K562 (cell line): ENCODE data around the gene FAF2. TPM values are rescaled to one million over a fixed set of nuclear protein-coding genes. Genes with fewer than 3 reads are reported as not detected.
A peak's percentile ranks its signal among the peaks of the same experiment; 100 is the strongest.

Source experiments
- ATAC-seq: fragments of 200-7000 bp; cut with Tn5 transposase; 3 replicates; pipeline ENCODE4 v1.9.1; 2020; ENCODE audit warnings: moderate library complexity
- BruUV-seq: library from RNA; stranded (reverse); fragments of 400-500 nt; replicated peaks from 2 replicates; lab custom pipeline; 2021; lab: Mats Ljungman, UMichigan
- CTCF ChIA-PET: fragments of 300-600 bp; formaldehyde crosslinking; extraction: SDS; loops from one replicate; lab custom pipeline; 2021; ENCODE audit warnings: low intra/inter-chr PET ratio; lab: Yijun Ruan, JAX
- POLR2A ChIA-PET: fragments of 300-600, 350-650 bp; sonication (Branson Sonifier 250); formaldehyde crosslinking; extraction: SDS; loops from one replicate; lab custom pipeline; 2021; ENCODE audit warnings: antibody characterized with exemption, inconsistent platforms; lab: Yijun Ruan, JAX
- DNase-seq, 4 experiments: peaks; one replicate each; pipeline versions ENCODE4 v3.0.0 to v3.0.0-alpha.2; 2011 to 2018; ENCODE audit warnings: low spot score in 3 of 4, mixed read lengths in 3 of 4; ENCODE audit errors: extremely low read depth in 1 of 4
- FAIRE-seq: peaks from 2 replicates; lab custom pipeline; 2011; peaks lifted over from hg19 to GRCh38; lab: Jason Lieb, UNC
- H2AFZ ChIP-seq: 2 replicates; pipeline ENCODE4 v1.6.0; 2011; ENCODE audit warnings: low read depth, low read length, control low read depth, inconsistent platforms
- H3K27ac ChIP-seq: fragments of 200-600 bp; 3 replicates; pipeline ENCODE4 v1.8.0; 2011; ENCODE audit warnings: low read depth, mild to moderate bottlenecking, control low read depth, inconsistent platforms, low read length, moderate library complexity, mixed read lengths; ENCODE audit errors: extremely low read depth
- H3K27me3 ChIP-seq, 2 experiments: fragments of 300-600 bp in 1 of 2; 2 replicates in 1 of 2; 3 replicates in 1 of 2; pipeline versions ENCODE4 v1.6.0 to v1.8.0; 2011; ENCODE audit warnings: inconsistent platforms in 2 of 2, low read length in 2 of 2, mild to moderate bottlenecking in 1 of 2, mixed read lengths in 1 of 2, moderate library complexity in 1 of 2; ENCODE audit not compliant: control insufficient read depth in 2 of 2, insufficient read depth in 2 of 2
- H3K36me3 ChIP-seq: fragments of 300-600 bp; 3 replicates; pipeline ENCODE4 v1.8.0; 2011; ENCODE audit warnings: mild to moderate bottlenecking, low read length, inconsistent platforms; ENCODE audit not compliant: control insufficient read depth, insufficient read depth
- H3K4me1 ChIP-seq, 2 experiments: fragments of 200-600 bp in 1 of 2; replicated peaks in 1 of 2; 2 replicates in 1 of 2; 3 replicates in 1 of 2; pipeline versions ENCODE4 v1.5.1 to v1.8.0; 2011; ENCODE audit warnings: inconsistent platforms in 2 of 2, low read length in 2 of 2, mild to moderate bottlenecking in 1 of 2, mixed read lengths in 1 of 2, moderate library complexity in 1 of 2; ENCODE audit not compliant: control insufficient read depth in 2 of 2, insufficient read depth in 2 of 2
- H3K4me2 ChIP-seq: 2 replicates; pipeline ENCODE4 v1.6.1; 2011; ENCODE audit warnings: low read length, control low read depth, inconsistent platforms, mixed read lengths; ENCODE audit not compliant: insufficient read depth
- H3K4me3 ChIP-seq: fragments of 200-600 bp; sonication (generic), shearing (Covaris generic); 2 replicates; pipeline ENCODE4 v1.5.1; 2016; ENCODE audit warnings: control low read depth, inconsistent platforms
- H3K79me2 ChIP-seq: fragments of 200-600 bp; 3 replicates; pipeline ENCODE4 v1.8.0; 2011; ENCODE audit warnings: low read length, inconsistent platforms; ENCODE audit not compliant: control insufficient read depth, insufficient read depth
- H3K9ac ChIP-seq, 2 experiments: 2 replicates each; pipeline versions ENCODE4 v1.6.0 to v1.6.1; 2011; ENCODE audit warnings: low read depth in 2 of 2, low read length in 2 of 2, control low read depth in 1 of 2, inconsistent platforms in 1 of 2, mild to moderate bottlenecking in 1 of 2, mixed read lengths in 1 of 2; ENCODE audit not compliant: insufficient read depth in 1 of 2
- H3K9me1 ChIP-seq: one replicate; pipeline ENCODE4 v1.6.0; 2011; ENCODE audit warnings: inconsistent platforms, mild to moderate bottlenecking, low read length, moderate library complexity; ENCODE audit not compliant: control insufficient read depth, insufficient read depth
- H3K9me3 ChIP-seq: replicated peaks from 2 replicates; pipeline ENCODE4 v1.5.1; 2011; ENCODE audit warnings: low read depth, low read length, inconsistent platforms; ENCODE audit not compliant: control insufficient read depth, insufficient read depth
- H4K20me1 ChIP-seq: replicated peaks from 2 replicates; pipeline ENCODE4 v1.6.1; 2011; ENCODE audit warnings: low read length, inconsistent platforms, mixed read lengths; ENCODE audit not compliant: control insufficient read depth, insufficient read depth
- EGR1 ChIP-seq: fragments of 450-650 bp; conservative IDR thresholded peaks from 2 replicates; pipeline ENCODE4 v1.6.1; 2017; ENCODE audit warnings: mild to moderate bottlenecking
- ELK1 ChIP-seq: sonication (generic); formaldehyde crosslinking; IDR thresholded peaks from 2 replicates; pipeline ENCODE4 v1.8.1; 2022; ENCODE audit warnings: missing genetic modification reagents
- HNRNPK ChIP-seq: fragments of 200-400 bp; formaldehyde crosslinking; IDR thresholded peaks from one replicate; pipeline ENCODE4 v1.6.1; 2018; ENCODE audit warnings: mild to moderate bottlenecking, low read depth, low read length; ENCODE audit not compliant: poor library complexity, severe bottlenecking
- ID3 ChIP-seq, 2 experiments: fragments of 250-450 bp in 1 of 2; fragments of 450-650 bp in 1 of 2; sonication (Bioruptor Pico) in 1 of 2; IDR thresholded peaks; 2 replicates each; pipeline versions ENCODE4 v1.6.1 to v1.8.0; 2016 to 2021; ENCODE audit warnings: mild to moderate bottlenecking in 2 of 2, moderate library complexity in 2 of 2, missing compliant biosample characterization in 1 of 2, missing genetic modification characterization in 1 of 2
- KDM1A ChIP-seq, 2 experiments: fragments of 450-650 bp; IDR thresholded peaks; 2 replicates each; pipeline ENCODE4 v1.6.1; 2016; ENCODE audit warnings: mild to moderate bottlenecking in 2 of 2
- POLR2A ChIP-seq: fragments of 450-650 bp; conservative IDR thresholded peaks from 2 replicates; pipeline ENCODE4 v1.6.1; 2016
- RAD51 ChIP-seq: fragments of 450-650 bp; IDR thresholded peaks from 2 replicates; pipeline ENCODE4 v1.7.1; 2016; ENCODE audit warnings: low read depth, mild to moderate bottlenecking, borderline replicate concordance
- ZFPM2 ChIP-seq: fragments of 250-450 bp; sonication (Bioruptor Pico); IDR thresholded peaks from 2 replicates; pipeline ENCODE4 v1.5.1; 2022; ENCODE audit warnings: mild to moderate bottlenecking
- ZNF41 ChIP-seq: fragments of 250-450 bp; sonication (Bioruptor Pico); conservative IDR thresholded peaks from 2 replicates; pipeline ENCODE4 v1.4.0; 2020; ENCODE audit warnings: mild to moderate bottlenecking
- ZNF444 ChIP-seq: fragments of 250-450 bp; sonication (Bioruptor Pico); IDR thresholded peaks from 2 replicates; pipeline ENCODE4 v1.4.0; 2020; ENCODE audit warnings: mild to moderate bottlenecking, moderate library complexity
- ZNF449 ChIP-seq: fragments of 250-450 bp; sonication (Bioruptor Pico); IDR thresholded peaks from 2 replicates; pipeline ENCODE4 v1.8.0; 2022; ENCODE audit warnings: moderate library complexity, mild to moderate bottlenecking, inconsistent platforms
- ZNF695 ChIP-seq: fragments of 450-650 bp; formaldehyde crosslinking; IDR thresholded peaks from 2 replicates; pipeline ENCODE4 v1.4.0; 2020; ENCODE audit warnings: mild to moderate bottlenecking, moderate library complexity
- WGBS: fragments of 100-300 bp; shearing (Covaris generic); methylation state at CpG from one replicate; pipeline ENCODE4 v1.1.6; 2016; ENCODE audit warnings: low coverage, mixed read lengths; ENCODE audit not compliant: insufficient coverage; ENCODE audit errors: missing lambda C conversion rate; 5-methylcytosine and 5-hydroxymethylcytosine counted together
- in situ Hi-C: fragments of 300-500 bp; cut with MboI; formaldehyde crosslinking; loops from 4 replicates; pipeline ENCODE4 v1.15.0; 2018; ENCODE audit warnings: inconsistent platforms, mixed read lengths
- intact Hi-C: fragments of 100-400 bp; cut with micrococcal nuclease; formaldehyde crosslinking; loops from 2 replicates; pipeline ENCODE4 v1.14.2; 2022
- polyA plus RNA-seq, 8 experiments: library from polyadenylated mRNA; depleted of rRNA in 4 of 8; stranded (reverse) in 5 of 8; unstranded in 3 of 8; fragments of >200 nt; fragmentation: Nextera tagmentation in 2 of 8; fragmentation: Illumina TruSeq in 1 of 8; extraction: Ambion mirVana in 2 of 8; extraction: Trizol in 1 of 8; gene quantifications; 2 replicates each; pipeline versions ENCODE4 v1.2.1 to v1.2.3, GENCODE V29; 2011 to 2014; ENCODE audit warnings: inconsistent platforms in 1 of 8, missing spikeins in 1 of 8
- total RNA-seq, 7 experiments: library from RNA; depleted of rRNA in 6 of 7; stranded (reverse); fragments of >200 nt in 6 of 7; fragmentation: Illumina TruSeq in 2 of 7; extraction: Trizol in 2 of 7; gene quantifications; 2 replicates each; pipeline versions ENCODE4 v1.2.1 to v1.2.3, GENCODE V29; 2011 to 2021; ENCODE audit warnings: low replicate concordance in 1 of 7
- TF ChIP-seq, protein P1 (sequence below): fragments of 250-450 bp; sonication (Bioruptor Pico); IDR thresholded peaks from 2 replicates; pipeline ENCODE4 v1.4.0; 2020; ENCODE audit warnings: mild to moderate bottlenecking, moderate library complexity
- TF ChIP-seq, protein P2 (sequence below): fragments of 150-350 bp; conservative IDR thresholded peaks from 2 replicates; pipeline ENCODE4 v1.6.1; 2014; ENCODE audit warnings: low read length

Gene FAF2
- total and polyA plus RNA-seq, 9 of the 15 experiments (the other 6 are each of a cell fraction or from before 2014, with no cell fraction given) = 25.0 to 44.6 (median 36.1) TPM

DNA sequence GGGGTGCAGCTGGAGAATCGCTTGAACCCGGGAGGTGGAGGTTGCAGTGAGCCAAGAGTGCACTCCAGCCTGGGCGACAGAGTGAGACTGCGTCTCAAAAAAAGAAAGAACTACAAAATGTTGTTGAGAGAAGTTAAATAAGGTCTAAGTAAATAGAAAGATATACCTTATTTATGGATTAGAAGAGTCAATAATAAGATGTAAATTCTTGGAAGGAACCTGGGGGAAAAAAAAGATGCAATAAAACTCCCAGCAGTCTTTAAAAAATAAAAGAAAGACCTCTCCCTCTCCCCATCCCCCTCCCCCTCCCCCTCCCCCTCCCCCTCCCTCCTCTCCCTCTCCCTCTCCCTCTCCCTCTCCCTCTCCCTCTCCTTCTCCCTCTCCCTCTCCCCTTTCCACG is 15.5 kb upstream of the FAF2 start:
- Histone ChIP-seq H3K9ac (no peak overlapping the region), H2AFZ (no peak overlapping the region), H3K4me3 (no peak overlapping the region), H4K20me1 (no peaks in the 10 kb centered on the region), H3K4me2 (no peak overlapping the region), H3K4me1 (peaks cover 0 to 3% of the 10 kb centered on the region in 2 experiments; a peak in 2 of 5 replicates), H3K27ac (no peak overlapping the region), H3K9me1 (no peaks in the 10 kb centered on the region), H3K79me2 (no peaks in the 10 kb centered on the region), H3K9me3 (no peaks in the 10 kb centered on the region), H3K27me3 (no peaks in the 10 kb centered on the region), H3K36me3 (no peaks in the 10 kb centered on the region)
- in situ Hi-C loops = no loop called here
- POLR2A ChIA-PET = interaction anchor here (0.7 kb wide), 1 partner anchor 105 kb away, joined by 3 read pairs; no protein-coding TSS in a partner anchor
- WGBS = 96% methylated on average over 4 of the region's 5 CpGs
- DNase-seq (no peak), ATAC-seq (no peak), FAIRE-seq (no peak)
- CTCF ChIA-PET = no interaction called here
- no TSS peak for BruUV-seq
- TF ChIP-seq, protein P1, sequence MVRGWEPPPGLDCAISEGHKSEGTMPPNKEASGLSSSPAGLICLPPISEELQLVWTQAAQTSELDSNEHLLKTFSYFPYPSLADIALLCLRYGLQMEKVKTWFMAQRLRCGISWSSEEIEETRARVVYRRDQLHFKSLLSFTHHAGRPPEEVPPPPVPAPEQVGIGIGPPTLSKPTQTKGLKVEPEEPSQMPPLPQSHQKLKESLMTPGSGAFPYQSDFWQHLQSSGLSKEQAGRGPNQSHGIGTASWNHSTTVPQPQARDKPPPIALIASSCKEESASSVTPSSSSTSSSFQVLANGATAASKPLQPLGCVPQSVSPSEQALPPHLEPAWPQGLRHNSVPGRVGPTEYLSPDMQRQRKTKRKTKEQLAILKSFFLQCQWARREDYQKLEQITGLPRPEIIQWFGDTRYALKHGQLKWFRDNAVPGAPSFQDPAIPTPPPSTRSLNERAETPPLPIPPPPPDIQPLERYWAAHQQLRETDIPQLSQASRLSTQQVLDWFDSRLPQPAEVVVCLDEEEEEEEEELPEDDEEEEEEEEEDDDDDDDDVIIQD (CRISPR knock-in tag) = no peak
- TF ChIP-seq RAD51 (no peak), POLR2A (no peak), ZNF444 (0 out of 2 replicates have a peak, but pooled peaks have one; percentile 36), ID3 (CRISPR knock-in tag; IDR thresholded peaks at IDR 0.05) (no peak), ID3 (tag; IDR thresholded peaks at IDR 0.05) (no peak), EGR1 (no peak), KDM1A (IDR thresholded peaks at IDR 0.05) (peak in 1 of 2 experiments; percentile 36; a peak in 1 of 4 replicates), ZNF449 (CRISPR knock-in tag) (no peak), ZNF695 (CRISPR knock-in tag) (no peak), HNRNPK (peak; percentile 64), ELK1 (CRISPR knock-in tag) (no peak), ZFPM2 (CRISPR knock-in tag) (no peak), ZNF41 (CRISPR knock-in tag) (no peak)
- TF ChIP-seq, protein P2, sequence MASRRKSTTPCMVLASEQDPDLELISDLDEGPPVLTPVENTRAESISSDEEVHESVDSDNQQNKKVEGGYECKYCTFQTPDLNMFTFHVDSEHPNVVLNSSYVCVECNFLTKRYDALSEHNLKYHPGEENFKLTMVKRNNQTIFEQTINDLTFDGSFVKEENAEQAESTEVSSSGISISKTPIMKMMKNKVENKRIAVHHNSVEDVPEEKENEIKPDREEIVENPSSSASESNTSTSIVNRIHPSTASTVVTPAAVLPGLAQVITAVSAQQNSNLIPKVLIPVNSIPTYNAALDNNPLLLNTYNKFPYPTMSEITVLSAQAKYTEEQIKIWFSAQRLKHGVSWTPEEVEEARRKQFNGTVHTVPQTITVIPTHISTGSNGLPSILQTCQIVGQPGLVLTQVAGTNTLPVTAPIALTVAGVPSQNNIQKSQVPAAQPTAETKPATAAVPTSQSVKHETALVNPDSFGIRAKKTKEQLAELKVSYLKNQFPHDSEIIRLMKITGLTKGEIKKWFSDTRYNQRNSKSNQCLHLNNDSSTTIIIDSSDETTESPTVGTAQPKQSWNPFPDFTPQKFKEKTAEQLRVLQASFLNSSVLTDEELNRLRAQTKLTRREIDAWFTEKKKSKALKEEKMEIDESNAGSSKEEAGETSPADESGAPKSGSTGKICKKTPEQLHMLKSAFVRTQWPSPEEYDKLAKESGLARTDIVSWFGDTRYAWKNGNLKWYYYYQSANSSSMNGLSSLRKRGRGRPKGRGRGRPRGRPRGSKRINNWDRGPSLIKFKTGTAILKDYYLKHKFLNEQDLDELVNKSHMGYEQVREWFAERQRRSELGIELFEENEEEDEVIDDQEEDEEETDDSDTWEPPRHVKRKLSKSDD = no peak
- intact Hi-C loops = no loop called here
